Activated CD8-positive, alpha-beta memory T cell treated with anti-CD3 and anti-CD28 coated beads for 36 hours (primary cell): Measurements from ENCODE around the gene SMG7. TPM values are rescaled to one million over a fixed set of nuclear protein-coding genes. Genes with fewer than 3 reads are reported as not detected.

Experiments used
- CTCF ChIA-PET: fragments of 350-600 bp; sonication (Branson Sonifier 250); formaldehyde crosslinking; loops from one replicate; lab custom pipeline; 2021; ENCODE audit warnings: antibody characterized with exemption; lab: Charles Lee
- POLR2A ChIA-PET: fragments of 350-600 bp; sonication (Branson Sonifier 250); formaldehyde crosslinking; loops from one replicate; lab custom pipeline; 2021; ENCODE audit warnings: antibody characterized with exemption; lab: Charles Lee
- total RNA-seq, 2 experiments: library from RNA; stranded (reverse); gene quantifications; one replicate each; pipeline ENCODE4 v1.2.3, GENCODE V29; 2021

The SMG7 gene
- total RNA-seq, 2 experiments from 2014 or later, result 72.3 to 75.9 TPM

- CTCF ChIA-PET, result no interaction called here
- POLR2A ChIA-PET, result no interaction called here
These were observed 79.6 kb downstream of the SMG7 start for GRCh38 chr1:183551924-183552323.

- ChIA-PET POLR2A (no interaction called here), CTCF (no interaction called here)
These were observed 80.1 kb downstream of the SMG7 start for GRCh38 chr1:183552441-183552840.

- CTCF ChIA-PET, result no interaction called here
- POLR2A ChIA-PET, result no interaction called here
These were observed 80.6 kb downstream of the SMG7 start for GRCh38 chr1:183552891-183553290.

- ChIA-PET POLR2A (no interaction called here), CTCF (no interaction called here)
These were observed 81.0 kb downstream of the SMG7 start for GRCh38 chr1:183553331-183553730.

- ChIA-PET POLR2A (no interaction called here), CTCF (no interaction called here)
These were observed 81.5 kb downstream of the SMG7 start for GRCh38 chr1:183553764-183554163.

GRCh38 chr1:183554577-183554976, 82.3 kb downstream of the SMG7 start:
- CTCF ChIA-PET, result no interaction called here
- POLR2A ChIA-PET, result no interaction called here

GRCh38 chr1:183559061-183559460, 86.8 kb downstream of the SMG7 start:
- ChIA-PET POLR2A (no interaction called here), CTCF (no interaction called here)

GRCh38 chr1:183562701-183563100, 90.4 kb downstream of the SMG7 start:
- POLR2A ChIA-PET, result no interaction called here
- CTCF ChIA-PET, result interaction anchor here (1.1 kb wide), 1 partner anchor 71 kb away, joined by 3 read pairs; no protein-coding TSS in a partner anchor

- POLR2A ChIA-PET, result no interaction called here
- CTCF ChIA-PET, result no interaction called here
These were observed 93.0 kb downstream of the SMG7 start for GRCh38 chr1:183565261-183565660.

GRCh38 chr1:183566026-183566425, 93.7 kb downstream of the SMG7 start:
- ChIA-PET POLR2A (no interaction called here), CTCF (no interaction called here)

GRCh38 chr1:183567584-183567983, 95.3 kb downstream of the SMG7 start:
- POLR2A ChIA-PET, result no interaction called here
- CTCF ChIA-PET, result no interaction called here

- ChIA-PET CTCF (no interaction called here), POLR2A (no interaction called here)
These were observed 96.1 kb downstream of the SMG7 start for GRCh38 chr1:183568176-183569021.

- ChIA-PET CTCF (no interaction called here), POLR2A (no interaction called here)
These were observed 96.8 kb downstream of the SMG7 start for GRCh38 chr1:183569141-183569540.

GRCh38 chr1:183569801-183570200, 97.5 kb downstream of the SMG7 start:
- ChIA-PET CTCF (no interaction called here), POLR2A (no interaction called here)

- CTCF ChIA-PET, result interaction anchor here (0.6 kb wide), 1 partner anchor 142 kb away, joined by 4 read pairs; no protein-coding TSS in a partner anchor
- POLR2A ChIA-PET, result no interaction called here
These were observed 98.2 kb downstream of the SMG7 start for GRCh38 chr1:183570451-183570850.

- ChIA-PET CTCF (no interaction called here), POLR2A (no interaction called here)
These were observed 99.5 kb downstream of the SMG7 start for GRCh38 chr1:183571678-183572268.

GRCh38 chr1:183572721-183573120, 100.4 kb downstream of the SMG7 start:
- ChIA-PET POLR2A (no interaction called here), CTCF (no interaction called here)

- CTCF ChIA-PET, result no interaction called here
- POLR2A ChIA-PET, result no interaction called here
These were observed 103.3 kb downstream of the SMG7 start for GRCh38 chr1:183575606-183576005.

- CTCF ChIA-PET, result no interaction called here
- POLR2A ChIA-PET, result no interaction called here
These were observed 104.2 kb downstream of the SMG7 start for GRCh38 chr1:183576537-183576936.

GRCh38 chr1:183577897-183578465, 105.7 kb downstream of the SMG7 start:
- CTCF ChIA-PET, result interaction anchor here (0.6 kb wide), 1 partner anchor 1228 kb away, joined by 3 read pairs; no protein-coding TSS in a partner anchor
- POLR2A ChIA-PET, result no interaction called here

GRCh38 chr1:183578856-183579255, 106.6 kb downstream of the SMG7 start:
- ChIA-PET POLR2A (no interaction called here), CTCF (no interaction called here)
